ENCODE data around the gene BRINP1.

BRINP1 gene

GRCh38 chr9:119360237-119360636 is 9.0 kb downstream of the BRINP1 start:
- Histone ChIP-seq H3K36me3 (ENCODE audit: low read length) (no peaks in the 10 kb centered on the region), H3K27me3 (ENCODE audit: low read length) (no peaks in the 10 kb centered on the region), H3K4me3 (ENCODE audit: insufficient read depth, low read length, poor library complexity, severe bottlenecking) (no peak overlapping the region), H3K27ac (ENCODE audit: low read depth, low read length) (no peak overlapping the region), H3K79me2 (ENCODE audit: insufficient read depth, low read length) (no peaks in the 10 kb centered on the region), H3K9me3 (ENCODE audit: insufficient read depth, low read length) (no peaks in the 10 kb centered on the region), H3F3A (ENCODE audit: insufficient read depth) (no peaks in the 10 kb centered on the region), H3K9ac (ENCODE audit: low read length) (no peak overlapping the region), H4K20me1 (ENCODE audit: low read depth, low read length) (no peaks in the 10 kb centered on the region), H2AFZ (ENCODE audit: low read depth, low read length, severe bottlenecking) (no peak overlapping the region), H3K9me2 (replicated peaks; ENCODE audit: insufficient read depth, low read length) (no peaks in the 10 kb centered on the region), H3K4me2 (ENCODE audit: low read depth, low read length, poor library complexity, severe bottlenecking) (no peak overlapping the region)
- TF ChIP-seq EZH2phosphoT487 (conservative IDR thresholded peaks at IDR 0.05; ENCODE audit: low read length), result no peak
- TF ChIP-seq CTCF (IDR thresholded peaks at IDR 0.05; ENCODE audit: insufficient read depth, low read length, poor library complexity, severe bottlenecking), result no peak

GRCh38 chr9:119357336-119358096 is 11.7 kb downstream of the BRINP1 start:
- TF ChIP-seq EZH2phosphoT487 (conservative IDR thresholded peaks at IDR 0.05; ENCODE audit: low read length) (no peak), CTCF (IDR thresholded peaks at IDR 0.05; ENCODE audit: insufficient read depth, low read length, poor library complexity, severe bottlenecking) (no peak)
- no peak overlapping the region for H3K27ac ChIP-seq (ENCODE audit: low read depth, low read length)
- no peaks in the 10 kb centered on the region for H3K9me3 ChIP-seq (ENCODE audit: insufficient read depth, low read length)
- no peak overlapping the region for H2AFZ ChIP-seq (ENCODE audit: low read depth, low read length, severe bottlenecking)
- no peaks in the 10 kb centered on the region for H4K20me1 ChIP-seq (ENCODE audit: low read depth, low read length)
- no peak overlapping the region for H3K9ac ChIP-seq (ENCODE audit: low read length)
- H3K36me3 ChIP-seq (ENCODE audit: low read length), result no peaks in the 10 kb centered on the region
- no peaks in the 10 kb centered on the region for H3K9me2 ChIP-seq (replicated peaks; ENCODE audit: insufficient read depth, low read length)
- H3K27me3 ChIP-seq (ENCODE audit: low read length), result no peaks in the 10 kb centered on the region
- no peak overlapping the region for H3K4me3 ChIP-seq (ENCODE audit: insufficient read depth, low read length, poor library complexity, severe bottlenecking)
- no peak overlapping the region for H3K4me2 ChIP-seq (ENCODE audit: low read depth, low read length, poor library complexity, severe bottlenecking)
- no peaks in the 10 kb centered on the region for H3K79me2 ChIP-seq (ENCODE audit: insufficient read depth, low read length)
- no peaks in the 10 kb centered on the region for H3F3A ChIP-seq (ENCODE audit: insufficient read depth)

- Histone ChIP-seq H3F3A (ENCODE audit: insufficient read depth) (no peaks in the 10 kb centered on the region), H3K4me2 (ENCODE audit: low read depth, low read length, poor library complexity, severe bottlenecking) (no peak overlapping the region), H2AFZ (ENCODE audit: low read depth, low read length, severe bottlenecking) (no peak overlapping the region), H3K4me3 (ENCODE audit: insufficient read depth, low read length, poor library complexity, severe bottlenecking) (no peak overlapping the region), H3K27ac (ENCODE audit: low read depth, low read length) (no peak overlapping the region), H3K79me2 (ENCODE audit: insufficient read depth, low read length) (no peaks in the 10 kb centered on the region), H3K36me3 (ENCODE audit: low read length) (no peaks in the 10 kb centered on the region), H4K20me1 (ENCODE audit: low read depth, low read length) (no peaks in the 10 kb centered on the region), H3K9me2 (replicated peaks; ENCODE audit: insufficient read depth, low read length) (no peaks in the 10 kb centered on the region), H3K9ac (ENCODE audit: low read length) (no peak overlapping the region), H3K9me3 (ENCODE audit: insufficient read depth, low read length) (no peaks in the 10 kb centered on the region), H3K27me3 (ENCODE audit: low read length) (no peaks in the 10 kb centered on the region)
- TF ChIP-seq EZH2phosphoT487 (conservative IDR thresholded peaks at IDR 0.05; ENCODE audit: low read length) (no peak), CTCF (IDR thresholded peaks at IDR 0.05; ENCODE audit: insufficient read depth, low read length, poor library complexity, severe bottlenecking) (no peak)
Measured at GRCh38 chr9:119349351-119349825, 19.8 kb downstream of the BRINP1 start.
